Mesendoderm (in vitro differentiated cells): ENCODE measurements around the gene PSAP.
A peak's percentile ranks its signal among the peaks of the same experiment; 100 is the strongest.

Experiments used
- DNase-seq: peaks from one replicate; pipeline ENCODE4 v3.0.0; 2013
- H2AK5ac ChIP-seq: 2 replicates; pipeline ENCODE4 v1.6.1; 2013; ENCODE audit warnings: low read length, inconsistent platforms
- H2BK120ac ChIP-seq: 2 replicates; pipeline ENCODE4 v1.6.1; 2013; ENCODE audit warnings: low read depth, mild to moderate bottlenecking, low read length, moderate library complexity, mixed read lengths
- H2BK15ac ChIP-seq: replicated peaks from 2 replicates; pipeline ENCODE4 v1.6.1; 2013; ENCODE audit warnings: low read depth, mild to moderate bottlenecking, moderate library complexity
- H2BK5ac ChIP-seq: 2 replicates; pipeline ENCODE4 v1.6.1; 2013; ENCODE audit warnings: low read length, inconsistent platforms
- H3K18ac ChIP-seq: 2 replicates; pipeline ENCODE4 v1.6.1; 2013; ENCODE audit warnings: mild to moderate bottlenecking, low read length, mixed read lengths
- H3K23ac ChIP-seq: one replicate; pipeline ENCODE4 v1.6.1; 2013; ENCODE audit warnings: low read length
- H3K27ac ChIP-seq: 2 replicates; pipeline ENCODE4 v1.5.1; 2013; ENCODE audit warnings: low read depth, mild to moderate bottlenecking, inconsistent platforms, low read length, moderate library complexity
- H3K27me3 ChIP-seq: 2 replicates; pipeline ENCODE4 v1.6.1; 2013; ENCODE audit warnings: low read length, control low read depth, mild to moderate bottlenecking, inconsistent platforms; ENCODE audit not compliant: insufficient read depth, poor library complexity
- H3K36me3 ChIP-seq: 2 replicates; pipeline ENCODE4 v1.6.1; 2013; ENCODE audit warnings: low read length, inconsistent platforms; ENCODE audit not compliant: control insufficient read depth, insufficient read depth
- H3K4ac ChIP-seq: one replicate; pipeline ENCODE4 v1.6.1; 2013; ENCODE audit warnings: low read depth, mild to moderate bottlenecking, low read length, moderate library complexity
- H3K4me1 ChIP-seq: 2 replicates; pipeline ENCODE4 v1.6.1; 2013; ENCODE audit warnings: low read depth, low read length, inconsistent platforms; ENCODE audit not compliant: control insufficient read depth
- H3K4me2 ChIP-seq: 2 replicates; pipeline ENCODE4 v1.6.1; 2013; ENCODE audit warnings: low read length
- H3K4me3 ChIP-seq: 2 replicates; pipeline ENCODE4 v1.5.1; 2013; ENCODE audit warnings: mild to moderate bottlenecking, low read length
- H3K56ac ChIP-seq: one replicate; pipeline ENCODE4 v1.6.1; 2013; ENCODE audit warnings: low read length
- H3K79me1 ChIP-seq: 2 replicates; pipeline ENCODE4 v1.6.1; 2013; ENCODE audit warnings: low read length, inconsistent platforms
- H3K79me2 ChIP-seq: 2 replicates; pipeline ENCODE4 v1.6.1; 2013; ENCODE audit warnings: mild to moderate bottlenecking, low read length; ENCODE audit not compliant: control insufficient read depth, insufficient read depth
- H3K9ac ChIP-seq: 2 replicates; pipeline ENCODE4 v1.6.1; 2013; ENCODE audit warnings: low read length, inconsistent platforms
- H4K5ac ChIP-seq: one replicate; pipeline ENCODE4 v1.6.1; 2013; ENCODE audit warnings: low read length
- H4K8ac ChIP-seq: one replicate; pipeline ENCODE4 v1.6.1; 2013; ENCODE audit warnings: low read depth, mild to moderate bottlenecking, control low read depth, low read length, moderate library complexity
- WGBS: extraction: QIAGEN DNeasy Blood & Tissue Kit; methylation state at CpG from one replicate; pipeline ENCODE4 v1.1.7; 2013; ENCODE audit warnings: low lambda C conversion rate, missing lambda C conversion rate; ENCODE audit not compliant: insufficient coverage; ENCODE audit errors: extremely low coverage; 5-methylcytosine and 5-hydroxymethylcytosine counted together

PSAP gene

GRCh38 chr10:71835671-71836595 is 15.1 kb downstream of the PSAP start:
- H4K5ac ChIP-seq: no peak overlapping the region
- peak overlapping the region; percentile 51 for H3K56ac ChIP-seq
- H3K4me1 ChIP-seq: no peaks in the 10 kb centered on the region
- H3K4me2 ChIP-seq: no peak overlapping the region
- no peak for DNase-seq
- WGBS: no CpG with 5 or more reads among the region's 11 CpGs
- no peak overlapping the region for H3K9ac ChIP-seq
- no peak overlapping the region for H3K4me3 ChIP-seq
- peaks cover 71% of the 10 kb centered on the region for H3K79me2 ChIP-seq
- no peak overlapping the region for H2BK120ac ChIP-seq
- H3K27me3 ChIP-seq: no peaks in the 10 kb centered on the region
- H3K79me1 ChIP-seq: peaks cover 47% of the 10 kb centered on the region
- peaks cover 2% of the 10 kb centered on the region for H3K36me3 ChIP-seq
- no peak overlapping the region for H3K23ac ChIP-seq
- H4K8ac ChIP-seq: no peak overlapping the region
- no peak overlapping the region for H2BK15ac ChIP-seq
- H3K4ac ChIP-seq: no peak overlapping the region
- H2BK5ac ChIP-seq: no peak overlapping the region
- no peak overlapping the region for H2AK5ac ChIP-seq
- no peak overlapping the region for H3K18ac ChIP-seq
- H3K27ac ChIP-seq: no peak overlapping the region

GRCh38 chr10:71834343-71834674 is 16.7 kb downstream of the PSAP start:
- H3K36me3 ChIP-seq: peaks cover 7% of the 10 kb centered on the region
- H2AK5ac ChIP-seq: no peak overlapping the region
- H3K4me1 ChIP-seq: no peaks in the 10 kb centered on the region
- H3K27ac ChIP-seq: no peak overlapping the region
- no peak for DNase-seq
- no peak overlapping the region for H3K4me3 ChIP-seq
- no peaks in the 10 kb centered on the region for H3K27me3 ChIP-seq
- no peak overlapping the region for H3K56ac ChIP-seq
- H4K8ac ChIP-seq: no peak overlapping the region
- H3K9ac ChIP-seq: no peak overlapping the region
- no peak overlapping the region for H3K18ac ChIP-seq
- no peak overlapping the region for H3K23ac ChIP-seq
- WGBS: no CpG with 5 or more reads among the region's 14 CpGs
- H3K79me2 ChIP-seq: peaks cover 57% of the 10 kb centered on the region
- peaks cover 41% of the 10 kb centered on the region for H3K79me1 ChIP-seq
- no peak overlapping the region for H3K4me2 ChIP-seq
- no peak overlapping the region for H2BK15ac ChIP-seq
- H2BK120ac ChIP-seq: no peak overlapping the region
- no peak overlapping the region for H4K5ac ChIP-seq
- no peak overlapping the region for H3K4ac ChIP-seq
- H2BK5ac ChIP-seq: no peak overlapping the region

GRCh38 chr10:71833451-71834342 is 17.4 kb downstream of the PSAP start:
- Histone ChIP-seq H2BK120ac (no peak overlapping the region), H3K4ac (no peak overlapping the region), H2BK15ac (no peak overlapping the region), H3K79me1 (peaks cover 41% of the 10 kb centered on the region), H4K8ac (no peak overlapping the region), H3K27ac (no peak overlapping the region), H3K4me3 (no peak overlapping the region), H3K36me3 (peaks cover 10% of the 10 kb centered on the region), H3K79me2 (peaks cover 53% of the 10 kb centered on the region), H3K4me1 (no peaks in the 10 kb centered on the region), H3K56ac (no peak overlapping the region), H3K18ac (no peak overlapping the region), H4K5ac (no peak overlapping the region), H3K9ac (no peak overlapping the region), H2AK5ac (no peak overlapping the region), H2BK5ac (no peak overlapping the region), H3K23ac (no peak overlapping the region), H3K4me2 (no peak overlapping the region), H3K27me3 (no peaks in the 10 kb centered on the region)
- WGBS: no CpG with 5 or more reads among the region's 8 CpGs
- DNase-seq: no peak

GRCh38 chr10:71832967-71833366 is 18.1 kb downstream of the PSAP start:
- Histone ChIP-seq H3K36me3 (peaks cover 12% of the 10 kb centered on the region), H3K4me1 (no peaks in the 10 kb centered on the region)

GRCh38 chr10:71831646-71832552 is 19.2 kb downstream of the PSAP start:
- Histone ChIP-seq H3K23ac (no peak overlapping the region), H3K4me1 (no peaks in the 10 kb centered on the region), H4K5ac (no peak overlapping the region), H3K4me2 (no peak overlapping the region), H2BK5ac (no peak overlapping the region), H3K4me3 (no peak overlapping the region), H2BK15ac (no peak overlapping the region), H3K18ac (no peak overlapping the region), H4K8ac (no peak overlapping the region), H3K4ac (no peak overlapping the region), H3K79me2 (peaks cover 35% of the 10 kb centered on the region), H3K36me3 (peaks cover 14% of the 10 kb centered on the region), H2AK5ac (no peak overlapping the region), H3K27me3 (no peaks in the 10 kb centered on the region), H3K9ac (no peak overlapping the region), H3K79me1 (peaks cover 32% of the 10 kb centered on the region), H2BK120ac (no peak overlapping the region), H3K56ac (no peak overlapping the region), H3K27ac (no peak overlapping the region)
- WGBS: no CpG with 5 or more reads among the region's 19 CpGs
- DNase-seq: no peak

More at GRCh38 chr10:71832967-71833366, 18.1 kb downstream of the PSAP start:
- H3K4me3 ChIP-seq: no peak overlapping the region
- H4K5ac ChIP-seq: no peak overlapping the region
- no peak overlapping the region for H3K4me2 ChIP-seq
- WGBS: no CpG with 5 or more reads among the region's 5 CpGs
- no peak overlapping the region for H3K23ac ChIP-seq
- H3K27ac ChIP-seq: no peak overlapping the region
- no peak overlapping the region for H3K56ac ChIP-seq
- H3K79me1 ChIP-seq: peaks cover 36% of the 10 kb centered on the region
- no peak overlapping the region for H2BK5ac ChIP-seq
- no peak overlapping the region for H3K18ac ChIP-seq
- H2BK15ac ChIP-seq: no peak overlapping the region
- no peak overlapping the region for H2AK5ac ChIP-seq
- no peak overlapping the region for H2BK120ac ChIP-seq
- no peaks in the 10 kb centered on the region for H3K27me3 ChIP-seq
- no peak for DNase-seq
- no peak overlapping the region for H4K8ac ChIP-seq
- H3K9ac ChIP-seq: no peak overlapping the region
- H3K79me2 ChIP-seq: peaks cover 46% of the 10 kb centered on the region
- no peak overlapping the region for H3K4ac ChIP-seq
